ENCODE data around the gene ITIH5. TPM values are rescaled to one million over a fixed set of nuclear protein-coding genes. Genes with fewer than 3 reads are reported as not detected.

The ITIH5 gene
- total and polyA plus RNA-seq, 2 of the 13 experiments (the other 11 are each of a cell fraction or from before 2014, with no cell fraction given) = 4.7 to 8.9 TPM

- TF ChIP-seq ZFP91 (CRISPR knock-in tag; IDR thresholded peaks at IDR 0.05; ENCODE audit: borderline replicate concordance) (no peak), MXD4 (CRISPR knock-in tag; IDR thresholded peaks at IDR 0.05) (peak; percentile 66), RFXANK (CRISPR knock-in tag; IDR thresholded peaks at IDR 0.05) (0 out of 2 replicates have a peak, but pooled peaks have one; percentile 15), KLF9 (CRISPR knock-in tag; IDR thresholded peaks at IDR 0.05; ENCODE audit: low read depth) (no peak; the same call in 1 of the 2 replicates), ZNF549 (CRISPR knock-in tag; IDR thresholded peaks at IDR 0.05) (no peak), SAFB2 (CRISPR knock-in tag; IDR thresholded peaks at IDR 0.05; ENCODE audit: borderline replicate concordance, low read depth) (no peak), PRDM15 (CRISPR knock-in tag; IDR thresholded peaks at IDR 0.05) (no peak), SMYD3 (CRISPR knock-in tag; IDR thresholded peaks at IDR 0.05) (peak; percentile 48; the same call in 1 of the 2 replicates), IKZF1 (IDR thresholded peaks at IDR 0.05) (no peak), HNRNPLL (IDR thresholded peaks at IDR 0.05; ENCODE audit: low read depth, low read length, poor library complexity, severe bottlenecking) (no peak)
- TF ChIP-seq, protein P1, sequence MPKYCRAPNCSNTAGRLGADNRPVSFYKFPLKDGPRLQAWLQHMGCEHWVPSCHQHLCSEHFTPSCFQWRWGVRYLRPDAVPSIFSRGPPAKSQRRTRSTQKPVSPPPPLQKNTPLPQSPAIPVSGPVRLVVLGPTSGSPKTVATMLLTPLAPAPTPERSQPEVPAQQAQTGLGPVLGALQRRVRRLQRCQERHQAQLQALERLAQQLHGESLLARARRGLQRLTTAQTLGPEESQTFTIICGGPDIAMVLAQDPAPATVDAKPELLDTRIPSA (CRISPR knock-in tag; IDR thresholded peaks at IDR 0.05; ENCODE audit: borderline replicate concordance) = no peak
- TF ChIP-seq, protein P2, sequence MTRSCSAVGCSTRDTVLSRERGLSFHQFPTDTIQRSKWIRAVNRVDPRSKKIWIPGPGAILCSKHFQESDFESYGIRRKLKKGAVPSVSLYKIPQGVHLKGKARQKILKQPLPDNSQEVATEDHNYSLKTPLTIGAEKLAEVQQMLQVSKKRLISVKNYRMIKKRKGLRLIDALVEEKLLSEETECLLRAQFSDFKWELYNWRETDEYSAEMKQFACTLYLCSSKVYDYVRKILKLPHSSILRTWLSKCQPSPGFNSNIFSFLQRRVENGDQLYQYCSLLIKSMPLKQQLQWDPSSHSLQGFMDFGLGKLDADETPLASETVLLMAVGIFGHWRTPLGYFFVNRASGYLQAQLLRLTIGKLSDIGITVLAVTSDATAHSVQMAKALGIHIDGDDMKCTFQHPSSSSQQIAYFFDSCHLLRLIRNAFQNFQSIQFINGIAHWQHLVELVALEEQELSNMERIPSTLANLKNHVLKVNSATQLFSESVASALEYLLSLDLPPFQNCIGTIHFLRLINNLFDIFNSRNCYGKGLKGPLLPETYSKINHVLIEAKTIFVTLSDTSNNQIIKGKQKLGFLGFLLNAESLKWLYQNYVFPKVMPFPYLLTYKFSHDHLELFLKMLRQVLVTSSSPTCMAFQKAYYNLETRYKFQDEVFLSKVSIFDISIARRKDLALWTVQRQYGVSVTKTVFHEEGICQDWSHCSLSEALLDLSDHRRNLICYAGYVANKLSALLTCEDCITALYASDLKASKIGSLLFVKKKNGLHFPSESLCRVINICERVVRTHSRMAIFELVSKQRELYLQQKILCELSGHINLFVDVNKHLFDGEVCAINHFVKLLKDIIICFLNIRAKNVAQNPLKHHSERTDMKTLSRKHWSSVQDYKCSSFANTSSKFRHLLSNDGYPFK (CRISPR knock-in tag; IDR thresholded peaks at IDR 0.05; ENCODE audit: borderline replicate concordance) = no peak
- TF ChIP-seq, protein P3, sequence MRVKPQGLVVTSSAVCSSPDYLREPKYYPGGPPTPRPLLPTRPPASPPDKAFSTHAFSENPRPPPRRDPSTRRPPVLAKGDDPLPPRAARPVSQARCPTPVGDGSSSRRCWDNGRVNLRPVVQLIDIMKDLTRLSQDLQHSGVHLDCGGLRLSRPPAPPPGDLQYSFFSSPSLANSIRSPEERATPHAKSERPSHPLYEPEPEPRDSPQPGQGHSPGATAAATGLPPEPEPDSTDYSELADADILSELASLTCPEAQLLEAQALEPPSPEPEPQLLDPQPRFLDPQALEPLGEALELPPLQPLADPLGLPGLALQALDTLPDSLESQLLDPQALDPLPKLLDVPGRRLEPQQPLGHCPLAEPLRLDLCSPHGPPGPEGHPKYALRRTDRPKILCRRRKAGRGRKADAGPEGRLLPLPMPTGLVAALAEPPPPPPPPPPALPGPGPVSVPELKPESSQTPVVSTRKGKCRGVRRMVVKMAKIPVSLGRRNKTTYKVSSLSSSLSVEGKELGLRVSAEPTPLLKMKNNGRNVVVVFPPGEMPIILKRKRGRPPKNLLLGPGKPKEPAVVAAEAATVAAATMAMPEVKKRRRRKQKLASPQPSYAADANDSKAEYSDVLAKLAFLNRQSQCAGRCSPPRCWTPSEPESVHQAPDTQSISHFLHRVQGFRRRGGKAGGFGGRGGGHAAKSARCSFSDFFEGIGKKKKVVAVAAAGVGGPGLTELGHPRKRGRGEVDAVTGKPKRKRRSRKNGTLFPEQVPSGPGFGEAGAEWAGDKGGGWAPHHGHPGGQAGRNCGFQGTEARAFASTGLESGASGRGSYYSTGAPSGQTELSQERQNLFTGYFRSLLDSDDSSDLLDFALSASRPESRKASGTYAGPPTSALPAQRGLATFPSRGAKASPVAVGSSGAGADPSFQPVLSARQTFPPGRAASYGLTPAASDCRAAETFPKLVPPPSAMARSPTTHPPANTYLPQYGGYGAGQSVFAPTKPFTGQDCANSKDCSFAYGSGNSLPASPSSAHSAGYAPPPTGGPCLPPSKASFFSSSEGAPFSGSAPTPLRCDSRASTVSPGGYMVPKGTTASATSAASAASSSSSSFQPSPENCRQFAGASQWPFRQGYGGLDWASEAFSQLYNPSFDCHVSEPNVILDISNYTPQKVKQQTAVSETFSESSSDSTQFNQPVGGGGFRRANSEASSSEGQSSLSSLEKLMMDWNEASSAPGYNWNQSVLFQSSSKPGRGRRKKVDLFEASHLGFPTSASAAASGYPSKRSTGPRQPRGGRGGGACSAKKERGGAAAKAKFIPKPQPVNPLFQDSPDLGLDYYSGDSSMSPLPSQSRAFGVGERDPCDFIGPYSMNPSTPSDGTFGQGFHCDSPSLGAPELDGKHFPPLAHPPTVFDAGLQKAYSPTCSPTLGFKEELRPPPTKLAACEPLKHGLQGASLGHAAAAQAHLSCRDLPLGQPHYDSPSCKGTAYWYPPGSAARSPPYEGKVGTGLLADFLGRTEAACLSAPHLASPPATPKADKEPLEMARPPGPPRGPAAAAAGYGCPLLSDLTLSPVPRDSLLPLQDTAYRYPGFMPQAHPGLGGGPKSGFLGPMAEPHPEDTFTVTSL (CRISPR knock-in tag; IDR thresholded peaks at IDR 0.05; ENCODE audit: borderline replicate concordance) = peak; percentile 86
Measured at GRCh38 chr10:7686351-7687171, 19.8 kb upstream of the ITIH5 start (continued).
